Activated naive CD4-positive, alpha-beta T cell (primary cell): Measurements from ENCODE around the gene TMCC3.
"Not testable (repeated sequence)": the region's sequence is repeated elsewhere in the genome, so short reads cannot be mapped to it uniquely, and the experiment has no call there.

ENCODE experiments used
- DNase-seq, 4 experiments: peaks; one replicate each; lab custom pipeline; 2025; lab: John Stamatoyannopoulos, UW

The TMCC3 gene

DNA sequence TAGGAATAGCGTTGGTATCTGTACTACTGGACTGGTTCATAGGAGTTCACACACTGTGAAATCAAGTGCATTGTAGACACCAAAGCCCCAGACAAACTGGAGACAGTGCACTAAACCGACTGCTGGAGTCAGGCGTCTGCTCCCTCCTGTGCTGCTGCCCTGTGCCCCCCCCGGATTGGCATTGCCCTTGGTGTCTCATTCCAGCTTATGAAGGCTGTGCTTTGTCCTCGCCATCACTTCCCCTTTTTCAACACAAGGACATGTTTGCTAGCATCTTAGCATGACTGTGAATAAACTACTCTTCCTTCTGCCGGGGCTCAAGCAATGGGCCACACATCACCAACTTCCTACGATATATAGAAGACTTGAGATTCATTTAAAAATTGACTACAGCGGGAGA, 84.0 kb downstream of the TMCC3 start:
- no peak for DNase-seq

DNA sequence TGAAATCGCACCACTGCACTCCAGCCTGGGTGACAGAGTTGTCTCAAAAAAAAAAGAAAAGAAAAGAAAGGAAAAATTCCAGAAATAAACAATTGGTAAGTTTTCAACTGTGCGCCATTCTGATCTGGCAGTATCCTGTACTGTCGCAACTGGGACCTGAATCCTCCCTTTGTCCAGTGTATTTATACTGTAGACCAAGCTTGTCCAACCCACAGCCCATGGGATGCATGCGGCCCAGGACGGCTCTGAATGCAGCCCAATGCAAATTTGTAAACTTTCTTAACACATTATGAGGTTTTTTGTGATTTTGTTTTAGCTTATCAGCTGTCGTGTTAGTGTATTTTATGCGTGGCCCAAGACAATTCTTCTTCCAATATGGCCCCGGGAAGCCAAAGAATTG, 84.7 kb downstream of the TMCC3 start:
- no peak for DNase-seq

DNA sequence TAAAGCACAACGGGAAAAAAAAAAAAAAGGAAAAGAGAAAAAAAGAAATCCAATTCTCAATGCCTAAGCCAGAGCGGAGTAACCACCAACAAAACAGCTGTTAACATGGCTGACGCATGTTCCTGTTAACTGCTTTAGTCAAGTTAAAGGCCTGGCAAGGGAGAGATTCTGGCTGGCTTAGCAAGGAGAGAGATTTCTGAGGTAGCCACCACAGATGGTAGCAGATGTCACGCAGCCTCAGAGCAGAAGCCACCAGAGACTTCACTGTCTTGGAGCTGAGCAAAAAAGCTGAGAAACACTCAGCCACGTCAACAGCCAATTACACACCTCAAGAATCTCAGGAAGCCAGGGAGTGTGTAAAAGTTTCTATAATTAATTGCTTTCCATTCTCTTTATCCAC, 87.1 kb downstream of the TMCC3 start:
- DNase-seq, result no peak

DNA sequence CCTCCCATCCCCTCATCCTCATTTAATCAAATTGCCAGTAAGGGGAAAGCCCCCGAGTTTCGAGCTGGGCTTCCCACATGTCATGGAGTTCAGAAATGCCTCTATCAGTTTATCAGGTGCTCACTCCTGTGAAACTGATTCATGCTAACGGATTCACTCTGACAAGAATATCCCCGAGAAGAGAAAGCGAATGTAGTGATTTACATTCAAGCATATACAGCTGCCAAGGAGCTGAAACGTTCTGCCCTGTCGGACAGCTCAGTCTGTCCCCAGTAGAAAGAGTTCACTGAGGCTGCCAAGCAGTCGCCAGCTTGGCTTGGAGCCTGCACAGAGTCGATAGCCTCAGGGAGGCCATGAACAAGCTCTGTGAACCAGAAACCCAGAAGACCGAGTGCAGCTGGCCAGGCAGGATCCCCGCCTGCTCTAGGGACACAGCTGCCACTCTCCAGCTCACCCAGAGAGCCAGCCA, 88.4 kb downstream of the TMCC3 start:
- DNase-seq, result no peak

DNA sequence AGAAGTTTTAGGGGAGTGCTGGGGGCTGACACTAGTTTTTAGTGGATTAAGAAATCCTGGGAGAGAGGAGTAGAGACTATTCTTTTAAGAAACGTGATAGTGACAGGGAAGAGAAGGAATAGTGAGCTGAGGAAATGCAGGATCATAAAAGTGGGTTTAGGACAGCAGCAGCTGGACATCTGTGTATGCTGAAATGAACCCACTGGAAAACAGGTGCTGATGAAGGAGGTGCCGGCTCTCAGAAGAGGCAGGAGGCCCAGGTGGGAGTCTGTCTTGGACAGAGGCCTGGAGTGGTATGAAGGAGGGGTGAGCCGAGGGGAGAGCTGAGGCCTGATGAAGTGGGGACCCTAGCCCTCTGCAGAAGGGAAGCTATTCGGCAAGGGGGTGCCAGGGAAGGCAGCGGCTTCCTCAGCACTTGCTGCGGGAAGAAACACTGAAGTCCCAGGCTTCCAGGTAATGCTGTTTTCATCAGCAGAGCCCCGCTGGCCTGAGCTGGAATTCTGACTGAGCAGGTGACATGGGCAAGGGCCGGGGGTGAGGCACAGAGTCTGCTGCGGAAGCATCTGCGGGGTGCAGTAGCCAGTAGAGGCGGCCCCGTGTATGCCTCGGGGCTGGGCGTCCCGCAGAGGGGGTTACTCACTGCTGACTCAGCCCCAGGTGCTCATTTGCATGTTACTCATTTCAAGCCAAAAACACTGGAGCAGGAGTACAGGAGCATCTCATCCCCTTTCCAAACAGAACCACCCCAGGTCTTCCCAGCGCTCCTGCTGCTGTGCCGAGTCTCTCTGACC, 89.7 kb downstream of the TMCC3 start:
- DNase-seq, result no peak

DNA sequence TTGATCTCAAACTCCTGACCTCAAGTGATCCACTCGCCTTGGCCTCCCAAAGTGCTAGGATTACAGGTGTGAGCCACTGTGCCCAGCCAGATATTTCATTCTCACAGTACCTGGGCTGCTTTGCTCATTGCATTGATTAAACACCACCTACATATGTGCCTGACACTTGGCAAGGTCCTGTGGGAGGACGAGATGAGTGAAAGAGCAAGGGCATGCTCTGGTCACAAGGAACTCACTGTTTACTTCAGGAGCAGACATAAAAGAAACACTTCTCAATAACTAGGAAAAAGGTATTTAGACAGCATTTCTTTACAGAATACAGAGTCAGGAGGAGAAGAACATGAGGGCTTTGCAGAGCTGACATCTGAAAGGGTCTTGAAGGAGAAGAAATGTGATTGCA, 91.7 kb downstream of the TMCC3 start:
- no peak for DNase-seq

DNA sequence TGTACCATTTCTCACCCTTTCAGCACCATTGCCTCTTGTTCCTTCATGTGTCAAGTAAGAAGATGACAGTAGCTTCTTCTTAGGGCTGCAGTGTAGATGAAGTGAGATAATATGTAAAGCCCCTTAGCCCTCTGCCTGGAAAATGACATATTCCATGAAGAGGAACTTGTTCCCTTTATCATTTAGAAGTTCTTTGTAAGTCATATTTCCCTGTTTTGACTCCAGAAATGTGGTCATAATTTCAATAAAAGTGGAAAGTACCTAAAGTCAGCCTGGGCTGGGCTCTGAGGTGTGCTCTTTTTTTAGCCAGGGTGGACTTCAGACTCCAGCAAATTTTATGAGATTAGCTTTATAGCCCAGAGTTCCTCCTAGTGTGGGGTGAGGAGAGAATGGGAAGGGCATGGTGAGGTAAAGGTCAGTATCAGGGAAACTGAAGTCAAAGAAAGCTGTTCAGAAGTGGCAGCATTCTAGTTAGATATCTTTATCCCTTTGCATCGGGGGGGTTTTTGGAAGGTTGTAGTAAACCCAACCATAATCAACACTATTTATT, 92.5 kb downstream of the TMCC3 start:
- DNase-seq, result no peak

DNA sequence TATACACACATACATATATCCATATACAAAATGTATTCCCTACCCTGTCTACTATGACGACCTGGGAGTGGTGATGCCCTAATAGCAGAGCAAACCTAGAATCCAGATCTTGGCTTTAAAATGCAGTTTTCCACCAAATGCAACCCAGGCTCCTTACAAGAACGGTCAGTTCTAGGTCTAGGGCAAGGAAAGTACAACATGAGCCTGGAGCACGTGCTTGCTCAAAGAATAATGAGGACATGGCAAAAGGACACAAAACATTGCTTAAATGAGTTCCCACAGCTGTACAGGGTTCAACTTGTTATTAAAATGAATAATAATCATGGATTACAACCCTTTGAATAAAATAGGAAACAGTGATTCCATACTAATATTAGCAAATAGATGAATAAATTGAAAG, 94.7 kb downstream of the TMCC3 start:
- DNase-seq, result no peak

DNA sequence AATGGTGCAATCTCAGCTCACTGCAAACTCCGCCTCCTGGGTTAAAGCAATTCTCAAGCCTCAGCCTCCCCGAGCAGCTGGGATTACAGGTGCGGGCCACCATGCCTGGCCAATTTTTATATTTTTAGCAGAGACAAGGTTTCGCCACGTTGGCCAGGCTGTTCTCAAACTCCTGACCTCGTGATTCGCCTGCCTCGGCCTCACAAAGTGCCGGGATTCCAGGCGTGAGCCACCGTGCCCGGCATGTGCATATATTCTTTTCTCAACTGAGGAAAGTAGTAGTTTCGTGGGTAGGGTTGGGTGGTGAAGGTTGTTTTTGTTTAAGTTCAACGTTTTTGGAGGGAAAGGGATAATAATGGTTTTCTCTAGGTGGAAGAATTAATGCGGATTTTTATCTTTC, 96.5 kb downstream of the TMCC3 start:
- DNase-seq, result no peak

DNA sequence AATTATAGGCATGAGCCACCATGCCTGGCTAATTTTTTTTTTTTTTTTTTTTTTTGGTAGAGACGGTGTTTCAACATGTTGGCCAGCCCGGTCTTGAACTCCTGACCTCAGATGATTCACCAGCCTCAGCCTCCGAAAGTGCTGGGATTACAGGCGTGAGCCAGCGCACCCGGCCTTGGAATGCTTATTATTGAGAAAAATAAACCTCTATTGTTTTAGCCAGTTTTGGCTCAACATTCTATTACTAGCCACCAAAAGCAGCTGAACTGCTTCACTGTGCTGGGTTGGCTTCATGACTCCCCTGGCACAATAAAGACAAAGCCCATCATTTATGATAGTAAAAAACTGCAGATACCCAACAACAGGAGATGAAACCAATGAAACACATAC, 97.2 kb downstream of the TMCC3 start:
- no peak for DNase-seq

DNA sequence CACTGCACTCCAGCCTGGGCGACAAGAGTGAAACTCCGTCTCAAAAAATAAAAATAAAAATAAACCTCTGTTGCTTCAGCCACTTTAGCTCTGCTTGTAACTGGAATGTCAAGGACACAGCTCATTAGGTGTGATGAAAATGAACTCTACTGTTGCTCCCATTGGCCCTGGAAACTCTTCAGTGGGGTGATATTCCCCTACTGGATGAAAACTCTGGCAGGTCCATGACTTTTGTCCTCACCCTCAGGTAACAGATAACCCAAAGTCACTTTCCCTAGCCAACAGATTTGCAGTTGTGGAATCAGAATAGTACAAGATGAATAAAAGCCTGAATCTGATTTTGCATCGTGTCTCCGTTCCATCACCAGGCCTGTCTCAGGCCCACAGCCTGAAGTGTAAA, 98.5 kb downstream of the TMCC3 start:
- DNase-seq, result no peak

DNA sequence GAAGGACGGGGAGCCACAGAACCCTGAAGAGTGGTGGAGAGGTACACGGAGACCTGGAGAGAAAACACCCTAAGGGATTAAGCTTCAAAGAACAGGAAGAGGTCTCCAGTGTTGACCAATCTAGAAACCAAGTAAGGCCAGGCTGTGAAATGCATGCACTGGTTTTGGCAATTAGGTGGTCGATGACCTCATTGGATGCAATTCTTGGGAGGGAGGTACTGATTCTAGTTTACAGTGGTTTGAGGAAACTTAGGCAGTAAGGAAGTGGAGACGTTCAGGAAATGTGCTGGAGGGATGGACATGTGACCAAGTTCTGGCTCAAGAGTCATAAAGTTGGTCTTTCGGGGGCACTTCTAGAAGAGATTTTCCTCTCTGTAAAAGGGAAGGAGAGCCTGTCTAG, 99.4 kb downstream of the TMCC3 start:
- no peak for DNase-seq

DNA sequence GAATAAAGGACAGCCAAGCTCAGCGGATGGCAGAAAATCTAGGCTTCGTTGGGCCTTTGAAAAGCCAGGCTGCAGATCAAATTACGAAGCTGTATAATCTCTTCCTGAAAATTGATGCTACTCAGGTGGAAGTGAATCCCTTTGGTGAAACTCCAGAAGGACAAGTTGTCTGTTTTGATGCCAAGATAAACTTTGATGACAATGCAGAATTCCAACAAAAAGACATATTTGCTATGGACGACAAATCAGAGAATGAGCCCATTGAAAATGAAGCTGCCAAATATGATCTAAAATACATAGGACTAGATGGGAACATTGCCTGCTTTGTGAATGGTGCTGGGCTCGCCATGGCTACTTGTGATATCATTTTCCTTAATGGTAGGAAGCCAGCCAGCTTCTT, 101.5 kb downstream of the TMCC3 start:
- DNase-seq, result not testable (repeated sequence)

DNA sequence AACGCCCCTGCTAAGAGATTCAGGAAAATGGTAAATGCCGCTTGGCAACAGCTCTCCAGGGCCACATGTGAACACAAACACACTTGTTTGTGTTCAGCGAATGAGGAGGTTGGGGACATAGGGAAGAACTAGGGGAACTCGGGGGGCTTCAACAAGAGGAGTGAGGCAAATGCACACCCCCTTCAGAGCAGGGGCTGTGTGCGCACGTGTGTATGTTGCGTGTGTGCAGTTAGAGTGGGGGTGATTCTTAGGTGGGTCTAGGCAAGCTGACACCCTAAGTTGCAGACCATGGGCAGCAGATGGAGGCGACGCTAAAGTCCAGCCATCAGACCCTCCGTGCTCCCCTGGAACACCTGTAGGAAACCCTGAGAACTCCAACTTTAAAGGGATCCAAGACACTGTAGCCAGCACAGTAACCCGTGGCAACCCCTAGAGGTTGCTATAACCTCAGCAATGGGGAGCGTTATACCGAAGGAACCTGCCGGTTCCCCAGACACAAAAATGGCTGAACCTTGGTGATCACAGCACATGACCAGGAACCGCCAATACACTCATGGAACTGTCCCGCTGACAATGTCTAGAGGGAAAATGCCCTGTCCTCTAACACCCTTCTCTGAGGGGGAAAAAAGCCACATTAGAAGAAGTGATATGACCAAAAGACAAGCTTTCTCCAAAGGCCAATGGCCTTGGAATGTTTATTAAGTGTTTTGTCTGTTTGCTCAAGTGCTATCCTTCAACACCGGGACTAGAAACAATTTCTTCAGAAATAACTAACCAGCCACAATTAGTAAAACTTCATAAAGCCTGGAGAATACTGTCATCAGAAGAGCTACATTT, 104.2 kb downstream of the TMCC3 start:
- no peak for DNase-seq

DNA sequence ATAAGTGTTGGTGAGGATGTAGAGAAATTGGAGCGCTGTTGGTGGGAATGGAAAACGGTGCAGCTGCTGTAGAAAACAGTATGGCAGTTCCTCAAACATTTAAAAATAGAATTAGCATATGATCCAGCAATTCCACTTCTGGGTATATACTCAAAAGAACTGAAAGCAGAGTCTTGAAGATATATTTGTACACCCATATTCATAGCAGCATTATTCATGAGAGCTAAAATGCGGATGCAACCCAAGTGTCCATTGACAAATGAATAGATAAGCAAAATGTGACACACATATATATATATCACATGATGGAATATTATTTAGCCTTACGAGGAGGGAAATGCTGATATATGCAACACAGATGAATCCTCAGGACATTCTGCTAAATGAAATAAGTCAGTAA, 106.0 kb downstream of the TMCC3 start:
- no peak for DNase-seq

DNA sequence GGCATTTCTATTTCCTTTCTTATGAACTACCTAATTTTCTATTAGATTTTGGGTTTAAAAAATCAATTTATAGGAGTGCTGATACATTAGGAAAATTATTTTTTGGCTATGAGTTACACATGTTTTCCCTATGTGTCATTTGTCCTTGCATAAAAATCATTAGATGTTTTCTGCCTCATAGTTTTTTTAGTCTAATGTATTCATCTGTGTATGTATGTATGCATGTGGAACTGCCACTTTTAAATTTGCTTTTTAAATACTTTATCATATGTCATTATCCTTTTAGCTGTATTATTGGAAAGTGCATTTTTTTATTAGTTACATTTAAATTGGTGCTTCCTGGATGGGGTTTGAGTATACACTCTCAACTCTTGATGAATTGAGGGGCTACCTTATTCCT, 112.0 kb downstream of the TMCC3 start:
- no peak for DNase-seq

DNA sequence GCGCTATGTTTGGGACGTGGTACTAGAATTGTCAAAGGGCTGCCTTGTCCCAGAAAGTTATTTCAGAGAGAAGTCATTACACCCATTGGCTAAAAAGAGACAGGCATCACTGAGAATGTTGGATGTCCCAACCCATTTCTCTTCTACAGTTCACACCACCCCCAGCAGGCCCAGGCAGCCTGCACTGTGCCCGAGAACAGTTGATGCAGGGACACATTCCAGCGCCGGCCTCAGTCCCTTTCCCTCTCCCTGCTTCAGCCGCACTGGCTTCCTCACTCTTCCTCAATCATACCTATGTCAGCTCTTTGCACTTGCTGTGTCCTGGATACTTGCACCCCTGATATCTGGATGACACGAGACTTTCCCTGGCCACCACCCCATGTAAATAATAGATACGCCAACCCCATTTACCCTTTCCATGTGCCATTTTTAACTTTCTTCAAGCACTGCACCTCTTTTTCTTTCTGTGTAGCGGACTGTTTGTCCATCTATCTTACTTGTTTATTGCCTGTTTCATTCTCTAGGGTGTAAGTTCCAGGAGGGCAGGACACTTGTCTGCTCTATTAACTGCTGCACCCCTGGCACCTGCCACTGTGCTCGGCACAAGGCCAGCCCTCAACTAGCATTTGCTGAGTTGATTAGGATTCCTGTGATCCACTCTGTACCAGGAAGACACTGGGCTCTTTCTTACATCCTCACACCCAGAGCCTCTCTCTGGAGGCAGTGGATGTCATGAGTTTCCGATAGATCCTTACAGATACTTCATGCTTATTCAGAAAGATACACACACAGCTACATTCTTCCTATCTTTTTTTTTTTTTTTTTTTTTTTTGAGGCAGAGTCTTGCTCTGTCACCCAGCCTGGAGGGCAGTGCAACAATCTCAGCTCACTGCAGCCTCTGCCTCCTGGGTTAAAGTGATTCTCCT, 114.1 kb downstream of the TMCC3 start:
- no peak for DNase-seq

DNA sequence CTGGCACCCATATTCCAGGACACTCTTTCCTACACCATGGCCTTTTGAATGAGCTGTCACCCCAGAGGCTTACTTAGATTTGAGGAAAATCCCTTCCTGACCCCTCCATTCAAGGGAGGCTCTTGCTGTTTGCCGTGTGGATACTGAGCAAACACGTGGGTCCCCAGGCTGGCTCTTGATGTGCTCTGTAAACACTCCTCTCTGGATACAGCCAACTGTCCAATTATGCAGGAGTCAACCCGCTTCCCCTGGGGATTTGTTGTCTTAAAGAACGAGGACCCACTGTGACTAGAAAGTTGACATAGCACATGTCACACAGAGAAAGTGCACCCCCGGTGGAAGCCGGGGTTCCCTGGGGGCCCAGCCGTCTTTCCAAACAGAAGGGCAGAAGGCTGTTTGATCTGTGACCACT, 114.8 kb downstream of the TMCC3 start:
- no peak for DNase-seq

DNA sequence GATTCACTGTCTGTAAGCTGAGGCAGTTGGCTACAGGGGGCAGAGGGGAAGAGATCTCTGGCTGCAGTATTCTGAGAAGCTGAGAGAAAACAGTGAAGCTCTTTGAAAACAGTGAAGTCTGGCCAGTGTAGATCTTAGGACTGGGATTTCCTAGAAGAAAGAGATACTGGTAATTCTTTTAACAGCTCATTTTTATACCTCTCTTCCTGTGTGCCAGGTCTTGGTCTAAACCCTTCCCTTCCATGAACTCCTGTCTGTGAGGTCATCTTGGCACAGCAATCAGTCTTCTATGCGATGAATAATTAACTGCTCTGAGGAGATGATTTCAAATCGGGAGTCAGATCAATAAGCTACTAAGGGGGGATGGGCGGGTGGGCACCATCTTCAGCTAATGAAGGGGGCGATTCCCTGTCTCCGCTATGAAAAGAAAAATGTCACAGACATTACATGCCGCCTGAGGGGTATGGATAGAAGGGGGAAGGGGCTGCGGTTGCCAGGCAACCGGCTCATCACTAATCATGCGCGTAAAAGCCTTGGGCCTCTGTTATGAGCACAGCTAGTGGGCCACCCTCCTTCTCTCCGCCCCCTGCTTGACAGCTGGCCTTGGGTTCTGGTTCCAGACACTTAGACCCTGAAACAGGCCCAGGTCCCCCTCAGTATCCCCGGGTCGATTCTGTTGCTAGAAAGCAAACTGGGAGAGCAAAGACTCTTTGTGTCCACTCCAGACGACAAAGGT, 115.4 kb downstream of the TMCC3 start:
- no peak for DNase-seq

DNA sequence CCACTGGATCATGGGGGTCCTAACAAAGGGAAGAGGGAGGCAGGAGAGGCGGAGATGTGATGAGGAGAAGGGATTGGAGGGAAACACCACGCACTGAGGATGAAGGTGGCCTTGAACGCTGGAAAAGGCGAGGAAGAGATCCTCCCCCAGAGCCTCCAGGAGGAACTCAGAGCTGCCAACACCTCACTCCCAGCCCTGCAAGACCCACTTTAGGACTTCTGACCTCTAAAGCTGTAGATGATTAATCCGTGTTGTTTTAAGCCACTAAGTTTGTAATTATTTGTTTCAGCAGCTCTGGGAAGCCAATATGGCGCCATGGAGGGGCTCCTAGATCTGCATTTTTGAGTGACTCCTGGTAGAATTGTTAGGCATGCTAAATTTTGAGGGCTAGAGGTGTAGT, 116.1 kb downstream of the TMCC3 start:
- DNase-seq, result no peak
